Measurements from ENCODE around the gene DR1. TPM values are rescaled to one million over a fixed set of nuclear protein-coding genes. Genes with fewer than 3 reads are reported as not detected.

DR1 gene
- total RNA-seq, 1 donor from 2014 or later, result 37.7 TPM

DNA sequence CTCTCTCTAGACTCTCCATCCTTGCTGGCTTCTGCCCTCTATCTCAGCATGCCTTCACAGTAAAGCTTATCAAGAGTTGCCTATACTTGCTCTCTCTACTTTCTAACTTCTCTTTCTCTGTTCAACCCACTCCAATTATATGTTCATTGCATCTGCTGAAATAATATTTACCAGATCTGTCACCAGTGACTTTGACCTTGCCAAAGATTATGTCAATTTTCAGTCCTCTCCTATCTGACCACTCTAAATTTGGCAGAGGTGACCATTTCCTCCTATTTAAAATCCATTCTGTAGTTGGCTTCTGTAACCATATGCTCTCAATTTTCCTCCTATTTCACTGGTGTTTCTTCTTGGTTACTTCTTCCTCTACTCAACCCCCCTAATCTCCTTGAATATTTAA, 38.8 kb upstream of the DR1 start:
- DNase-seq (ENCODE audit: low spot score in 2 of 2, unreplicated experiment in 2 of 2), result no peak
- Mint-ChIP-seq H3K27ac (no peak overlapping the region), H3K9me3 (no peaks in the 10 kb centered on the region), H3K4me1 (no peaks in the 10 kb centered on the region), H3K36me3 (peaks cover 10% of the 10 kb centered on the region), H3K27me3 (ENCODE audit: low read depth) (no peaks in the 10 kb centered on the region), H3K4me3 (no peak overlapping the region)
- TF ChIP-seq, protein P1, sequence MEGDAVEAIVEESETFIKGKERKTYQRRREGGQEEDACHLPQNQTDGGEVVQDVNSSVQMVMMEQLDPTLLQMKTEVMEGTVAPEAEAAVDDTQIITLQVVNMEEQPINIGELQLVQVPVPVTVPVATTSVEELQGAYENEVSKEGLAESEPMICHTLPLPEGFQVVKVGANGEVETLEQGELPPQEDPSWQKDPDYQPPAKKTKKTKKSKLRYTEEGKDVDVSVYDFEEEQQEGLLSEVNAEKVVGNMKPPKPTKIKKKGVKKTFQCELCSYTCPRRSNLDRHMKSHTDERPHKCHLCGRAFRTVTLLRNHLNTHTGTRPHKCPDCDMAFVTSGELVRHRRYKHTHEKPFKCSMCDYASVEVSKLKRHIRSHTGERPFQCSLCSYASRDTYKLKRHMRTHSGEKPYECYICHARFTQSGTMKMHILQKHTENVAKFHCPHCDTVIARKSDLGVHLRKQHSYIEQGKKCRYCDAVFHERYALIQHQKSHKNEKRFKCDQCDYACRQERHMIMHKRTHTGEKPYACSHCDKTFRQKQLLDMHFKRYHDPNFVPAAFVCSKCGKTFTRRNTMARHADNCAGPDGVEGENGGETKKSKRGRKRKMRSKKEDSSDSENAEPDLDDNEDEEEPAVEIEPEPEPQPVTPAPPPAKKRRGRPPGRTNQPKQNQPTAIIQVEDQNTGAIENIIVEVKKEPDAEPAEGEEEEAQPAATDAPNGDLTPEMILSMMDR (IDR thresholded peaks at IDR 0.05; ENCODE audit: unreplicated experiment), result no peak

DNA sequence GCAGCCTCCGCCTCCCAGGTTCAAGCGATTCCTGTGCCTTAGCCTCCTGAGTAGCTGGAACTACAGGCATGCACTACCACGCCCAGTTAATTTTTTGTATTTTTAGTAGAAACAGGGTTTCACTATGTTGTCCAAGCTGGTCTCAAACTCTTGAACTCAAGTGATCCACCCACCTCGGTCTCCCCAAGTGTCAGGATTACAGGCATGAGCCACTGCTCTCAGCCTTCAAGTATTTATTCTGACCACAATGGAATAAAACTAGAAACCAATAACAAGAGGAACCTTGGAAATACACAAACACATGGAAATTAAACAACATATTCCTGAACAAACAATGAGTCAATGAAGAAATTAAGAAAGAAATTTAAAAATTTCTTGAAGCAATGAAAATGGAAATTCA, 32.7 kb upstream of the DR1 start:
- Mint-ChIP-seq H3K9me3 (no peaks in the 10 kb centered on the region), H3K27me3 (ENCODE audit: low read depth) (no peaks in the 10 kb centered on the region), H3K36me3 (peaks cover 19% of the 10 kb centered on the region), H3K4me3 (no peak overlapping the region), H3K27ac (no peak overlapping the region), H3K4me1 (no peaks in the 10 kb centered on the region)
- TF ChIP-seq, protein P1 (IDR thresholded peaks at IDR 0.05; ENCODE audit: unreplicated experiment), result no peak
- no peak for DNase-seq (ENCODE audit: low spot score in 2 of 2, unreplicated experiment in 2 of 2)

DNA sequence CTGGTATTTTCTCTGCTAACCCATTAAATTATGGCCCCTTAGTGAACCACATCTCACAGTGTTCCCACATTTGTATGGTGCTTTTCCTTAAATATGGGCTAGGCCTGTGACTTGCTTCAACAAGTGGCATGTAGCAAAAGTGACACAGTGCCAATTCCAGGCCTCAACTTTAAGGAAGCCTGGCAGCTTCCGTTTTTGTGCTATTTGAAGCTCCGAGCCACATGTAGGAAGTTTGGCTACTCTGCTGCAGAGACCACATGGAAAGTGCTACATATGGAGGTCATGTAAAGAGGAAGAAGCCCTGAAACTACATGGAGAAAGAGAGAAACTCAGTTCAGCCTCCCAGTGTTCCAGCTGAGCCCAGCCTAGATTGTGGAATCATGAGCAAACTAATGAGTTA, 28.5 kb upstream of the DR1 start:
- TF ChIP-seq, protein P1 (IDR thresholded peaks at IDR 0.05; ENCODE audit: unreplicated experiment), result no peak
- Mint-ChIP-seq H3K9me3 (no peaks in the 10 kb centered on the region), H3K36me3 (peaks cover 6% of the 10 kb centered on the region), H3K4me3 (no peak overlapping the region), H3K27ac (no peak overlapping the region), H3K4me1 (peaks cover 2% of the 10 kb centered on the region), H3K27me3 (ENCODE audit: low read depth) (no peaks in the 10 kb centered on the region)
- no peak for DNase-seq (ENCODE audit: low spot score in 2 of 2, unreplicated experiment in 2 of 2)

DNA sequence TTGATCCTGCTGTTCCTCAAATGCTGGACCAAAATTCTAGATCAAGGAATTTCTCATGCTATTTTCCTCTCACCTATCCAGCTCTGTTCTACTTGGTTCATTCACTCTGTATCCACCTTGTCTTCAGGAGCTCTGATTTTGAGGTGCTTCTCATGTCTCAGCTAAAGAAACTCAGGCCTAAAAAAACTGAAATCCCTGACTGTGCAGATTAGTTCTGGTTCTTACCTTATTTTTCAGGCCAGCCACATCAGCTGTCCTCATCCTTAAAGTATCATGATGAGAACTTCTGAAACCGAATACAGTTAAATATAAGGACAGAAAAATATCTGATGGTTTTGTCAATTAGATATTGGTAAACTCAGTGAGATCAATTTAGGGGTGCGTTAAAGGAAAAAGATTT, 27.8 kb upstream of the DR1 start:
- Mint-ChIP-seq H3K4me1 (peaks cover 9% of the 10 kb centered on the region), H3K36me3 (peaks cover 4% of the 10 kb centered on the region), H3K27ac (no peak overlapping the region)

DNA sequence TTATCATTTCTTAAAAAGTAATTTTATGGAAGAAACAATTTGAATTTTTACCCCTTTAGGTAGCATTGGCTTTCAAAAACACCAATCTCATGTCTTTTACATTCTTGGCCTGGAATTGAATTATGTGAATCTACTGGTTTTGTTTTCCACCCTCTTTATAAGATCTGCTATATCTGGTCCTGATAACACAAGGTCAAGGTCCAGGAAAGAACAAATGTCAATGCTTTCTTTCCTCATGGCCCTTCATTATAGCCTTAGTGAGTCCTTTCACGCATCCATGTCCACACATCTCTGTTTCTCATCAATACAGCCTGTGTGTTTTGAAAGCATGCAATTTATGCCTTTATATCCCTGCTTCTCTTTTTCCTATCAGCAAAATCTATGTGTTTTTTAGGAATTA, 24.0 kb upstream of the DR1 start:
- Mint-ChIP-seq H3K9me3 (no peaks in the 10 kb centered on the region), H3K27ac (no peak overlapping the region), H3K27me3 (ENCODE audit: low read depth) (no peaks in the 10 kb centered on the region), H3K4me3 (no peak overlapping the region), H3K4me1 (peaks cover 19% of the 10 kb centered on the region), H3K36me3 (no peaks in the 10 kb centered on the region)
- no peak for DNase-seq (ENCODE audit: low spot score in 2 of 2, unreplicated experiment in 2 of 2)
- TF ChIP-seq, protein P1 (IDR thresholded peaks at IDR 0.05; ENCODE audit: unreplicated experiment), result no peak

More for the DNA sequence above, 27.8 kb upstream of the DR1 start:
- TF ChIP-seq, protein P1 (IDR thresholded peaks at IDR 0.05; ENCODE audit: unreplicated experiment), result no peak
- no peak for DNase-seq (ENCODE audit: low spot score in 2 of 2, unreplicated experiment in 2 of 2)
- no peaks in the 10 kb centered on the region for H3K9me3 Mint-ChIP-seq
- no peaks in the 10 kb centered on the region for H3K27me3 Mint-ChIP-seq (ENCODE audit: low read depth)
- no peak overlapping the region for H3K4me3 Mint-ChIP-seq

DNA sequence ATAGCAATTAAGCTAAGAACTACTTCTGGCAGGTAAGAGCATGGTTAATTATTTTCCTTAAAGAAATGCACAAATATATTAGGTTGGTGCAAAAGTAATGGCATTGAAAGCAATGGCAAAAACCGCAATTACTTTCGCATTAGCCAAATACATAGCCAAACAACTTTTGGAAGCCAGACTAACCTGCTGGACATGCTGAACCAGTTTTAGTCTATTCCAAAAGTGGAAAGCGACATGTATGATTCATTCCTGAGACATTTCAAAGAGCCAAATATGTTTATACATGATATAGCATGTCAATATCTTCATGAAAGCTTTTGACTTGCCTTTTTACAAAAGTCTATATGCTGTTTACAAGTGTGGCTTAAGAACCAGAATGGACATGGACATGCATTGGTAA, 23.4 kb upstream of the DR1 start:
- DNase-seq (ENCODE audit: low spot score in 2 of 2, unreplicated experiment in 2 of 2), result no peak
- Mint-ChIP-seq H3K27ac (peak overlapping the region; percentile 9), H3K36me3 (no peaks in the 10 kb centered on the region), H3K9me3 (no peaks in the 10 kb centered on the region), H3K27me3 (ENCODE audit: low read depth) (no peaks in the 10 kb centered on the region), H3K4me1 (peaks cover 19% of the 10 kb centered on the region), H3K4me3 (no peak overlapping the region)
- TF ChIP-seq, protein P1 (IDR thresholded peaks at IDR 0.05; ENCODE audit: unreplicated experiment), result no peak

All from mesothelial cell of epicardium (in vitro differentiated cells).